Measurements from ENCODE around the gene TIMM44. TPM values are rescaled to one million over a fixed set of nuclear protein-coding genes. Genes with fewer than 3 reads are reported as not detected.
A peak's percentile ranks its signal among the peaks of the same experiment; 100 is the strongest.

TIMM44 gene
- polyA plus RNA-seq, 3 donors: 9.5 to 33.2 (median 10.4) TPM

DNA sequence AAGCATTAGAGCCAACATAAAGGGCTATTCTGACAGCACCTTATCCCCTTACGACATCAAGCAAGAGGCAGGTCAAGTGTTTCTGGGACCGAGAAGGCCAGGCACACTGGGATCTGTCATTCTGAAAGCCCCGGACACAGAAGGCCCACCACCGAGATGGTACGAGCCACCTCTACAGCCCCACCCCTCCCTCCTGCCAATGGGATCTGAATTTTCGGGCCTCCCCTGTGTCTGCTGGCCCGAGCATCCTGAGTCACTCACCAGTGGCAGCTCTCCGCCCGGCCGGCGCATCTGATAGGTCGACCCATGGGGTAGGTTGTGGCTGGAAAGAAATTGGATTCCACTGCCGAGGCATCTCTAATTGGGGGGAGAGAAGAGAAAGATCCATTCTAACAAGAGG lies 2.6 kb downstream of the TIMM44 start:
- Histone ChIP-seq H3K36me3 (replicated peaks in 1 of 2; ENCODE audit: control insufficient read depth in 1 of 2, insufficient read depth in 2 of 2, low read length in 2 of 2) (peaks cover 39 to 42% of the 10 kb centered on the region in 2 donors), H3K27ac (ENCODE audit: low read depth in 1 of 2, low read length in 2 of 2) (no peak overlapping the region), H3K9ac (ENCODE audit: insufficient read depth, low read length, poor library complexity, severe bottlenecking) (no peak overlapping the region), H3K79me2 (ENCODE audit: insufficient read depth, low read length) (peaks cover 23% of the 10 kb centered on the region), H3K27me3 (ENCODE audit: control insufficient read depth in 2 of 2, insufficient read depth in 2 of 2, low read length in 2 of 2) (no peaks in the 10 kb centered on the region), H3K4me1 (ENCODE audit: control insufficient read depth in 1 of 2, insufficient read depth in 2 of 2, low read length in 2 of 2) (peaks cover 8 to 21% of the 10 kb centered on the region in 2 donors), H3K4me2 (replicated peaks; ENCODE audit: extremely low read depth, low read length, poor library complexity, severe bottlenecking) (no peak overlapping the region), H4K20me1 (ENCODE audit: insufficient read depth, low read length) (no peaks in the 10 kb centered on the region), H3K9me3 (replicated peaks in 1 of 2; ENCODE audit: control insufficient read depth in 1 of 2, insufficient read depth in 1 of 2, low read length in 2 of 2) (no peaks in the 10 kb centered on the region), H2AFZ (ENCODE audit: insufficient read depth, low read depth, low read length, poor library complexity, severe bottlenecking) (no peak overlapping the region), H3K4me3 (replicated peaks in 1 of 3; ENCODE audit: low read depth in 2 of 3, low read length in 3 of 3) (no peak overlapping the region)
- H3K4me3 Mint-ChIP-seq: no peak overlapping the region
- intact Hi-C loops (cut with micrococcal nuclease): loop anchor here (10.0 kb wide), 1 partner anchor 314 kb away; no protein-coding TSS in a partner anchor
- TF ChIP-seq, protein P1, sequence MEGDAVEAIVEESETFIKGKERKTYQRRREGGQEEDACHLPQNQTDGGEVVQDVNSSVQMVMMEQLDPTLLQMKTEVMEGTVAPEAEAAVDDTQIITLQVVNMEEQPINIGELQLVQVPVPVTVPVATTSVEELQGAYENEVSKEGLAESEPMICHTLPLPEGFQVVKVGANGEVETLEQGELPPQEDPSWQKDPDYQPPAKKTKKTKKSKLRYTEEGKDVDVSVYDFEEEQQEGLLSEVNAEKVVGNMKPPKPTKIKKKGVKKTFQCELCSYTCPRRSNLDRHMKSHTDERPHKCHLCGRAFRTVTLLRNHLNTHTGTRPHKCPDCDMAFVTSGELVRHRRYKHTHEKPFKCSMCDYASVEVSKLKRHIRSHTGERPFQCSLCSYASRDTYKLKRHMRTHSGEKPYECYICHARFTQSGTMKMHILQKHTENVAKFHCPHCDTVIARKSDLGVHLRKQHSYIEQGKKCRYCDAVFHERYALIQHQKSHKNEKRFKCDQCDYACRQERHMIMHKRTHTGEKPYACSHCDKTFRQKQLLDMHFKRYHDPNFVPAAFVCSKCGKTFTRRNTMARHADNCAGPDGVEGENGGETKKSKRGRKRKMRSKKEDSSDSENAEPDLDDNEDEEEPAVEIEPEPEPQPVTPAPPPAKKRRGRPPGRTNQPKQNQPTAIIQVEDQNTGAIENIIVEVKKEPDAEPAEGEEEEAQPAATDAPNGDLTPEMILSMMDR (IDR thresholded peaks at IDR 0.05): no peak
- WGBS (ENCODE audit: insufficient coverage): 96% methylated on average over 3 of the region's 13 CpGs
- DNase-seq: no peak
- H3K27ac Mint-ChIP-seq: no peak overlapping the region
- peaks cover 0 to 2% (median 0%) of the 10 kb centered on the region in 3 donors for H3K27me3 Mint-ChIP-seq (ENCODE audit: low read depth in 3 of 3)
- peaks cover 0 to 3% (median 0%) of the 10 kb centered on the region in 7 donors for H3K9me3 Mint-ChIP-seq
- peaks cover 35 to 49% of the 10 kb centered on the region in 2 donors for H3K36me3 Mint-ChIP-seq
- peaks cover 18% of the 10 kb centered on the region for H3K4me1 Mint-ChIP-seq

DNA sequence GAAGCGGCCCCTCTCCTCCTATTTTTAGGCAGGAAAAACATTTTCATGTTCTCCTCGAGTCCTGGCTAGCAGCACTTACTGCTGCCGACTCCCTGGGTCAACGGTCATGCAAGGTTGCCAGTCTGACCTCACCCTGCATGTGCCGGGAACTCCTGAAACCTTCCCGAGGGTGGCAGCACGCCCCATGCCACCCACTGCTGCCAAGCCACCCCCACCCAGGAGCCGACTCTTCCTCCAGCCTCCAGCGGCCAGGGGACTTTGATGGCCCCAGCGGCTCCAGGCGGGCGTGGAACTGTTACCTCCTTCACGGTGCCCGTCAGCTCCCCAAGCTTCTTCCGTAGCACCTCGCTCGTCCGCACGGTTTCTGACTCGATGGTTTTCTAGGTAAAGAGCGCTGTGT lies 8.7 kb downstream of the TIMM44 start:
- H3K27ac ChIP-seq (ENCODE audit: low read depth in 1 of 2, low read length in 2 of 2): no peak overlapping the region
- H2AFZ ChIP-seq (ENCODE audit: insufficient read depth, low read depth, low read length, poor library complexity, severe bottlenecking): no peak overlapping the region
- WGBS (ENCODE audit: insufficient coverage): 94% methylated on average over 21 of the region's 21 CpGs
- Mint-ChIP-seq H3K27ac (peak overlapping the region in 1 of 7 donors; percentile 19), H3K36me3 (peaks cover 65 to 93% of the 10 kb centered on the region in 2 donors), H3K4me3 (no peak overlapping the region), H3K9me3 (peaks cover 0 to 3% (median 0%) of the 10 kb centered on the region in 7 donors), H3K4me1 (no peaks in the 10 kb centered on the region), H3K27me3 (ENCODE audit: low read depth in 3 of 3) (no peaks in the 10 kb centered on the region)
- no peak for DNase-seq
- no peak overlapping the region for H3K4me3 ChIP-seq (replicated peaks in 1 of 3; ENCODE audit: low read depth in 2 of 3, low read length in 3 of 3)
- H4K20me1 ChIP-seq (ENCODE audit: insufficient read depth, low read length): no peaks in the 10 kb centered on the region
- H3K27me3 ChIP-seq (ENCODE audit: control insufficient read depth in 2 of 2, insufficient read depth in 2 of 2, low read length in 2 of 2): no peaks in the 10 kb centered on the region
- H3K4me2 ChIP-seq (replicated peaks; ENCODE audit: extremely low read depth, low read length, poor library complexity, severe bottlenecking): no peak overlapping the region
- H3K9ac ChIP-seq (ENCODE audit: insufficient read depth, low read length, poor library complexity, severe bottlenecking): no peak overlapping the region
- H3K36me3 ChIP-seq (replicated peaks in 1 of 2; ENCODE audit: control insufficient read depth in 1 of 2, insufficient read depth in 2 of 2, low read length in 2 of 2): peaks cover 78 to 86% of the 10 kb centered on the region in 2 donors
- no peaks in the 10 kb centered on the region for H3K9me3 ChIP-seq (replicated peaks in 1 of 2; ENCODE audit: control insufficient read depth in 1 of 2, insufficient read depth in 1 of 2, low read length in 2 of 2)
- intact Hi-C loops (cut with micrococcal nuclease): no loop called here
- no peaks in the 10 kb centered on the region for H3K4me1 ChIP-seq (ENCODE audit: control insufficient read depth in 1 of 2, insufficient read depth in 2 of 2, low read length in 2 of 2)
- no peaks in the 10 kb centered on the region for H3K79me2 ChIP-seq (ENCODE audit: insufficient read depth, low read length)
- TF ChIP-seq, protein P1 (IDR thresholded peaks at IDR 0.05): no peak

Data from CD14-positive monocyte (primary cell).